Vagina (tissue), 2 donors: ENCODE data around the gene CTH.

ENCODE experiments used
- CTCF ChIP-seq, 3 experiments: fragments of 450-650 bp in 2 of 3; fragments of 200-600 bp in 1 of 3; sonication (generic) in 1 of 3; IDR thresholded peaks; one replicate each; pipeline ENCODE4 v1.5.1; 2017 to 2019; ENCODE audit warnings: antibody characterized with exemption in 3 of 3, mild to moderate bottlenecking in 2 of 3, moderate library complexity in 2 of 3
- POLR2A ChIP-seq, 2 donors: fragments of 450-650 bp; IDR thresholded peaks; one replicate each; pipeline ENCODE4 v1.6.1; 2017; ENCODE audit warnings: antibody characterized with exemption in 2 of 2, mild to moderate bottlenecking in 2 of 2, moderate library complexity in 2 of 2
- POLR2AphosphoS5 ChIP-seq, 2 donors: sonication (generic); formaldehyde crosslinking; IDR thresholded peaks; one replicate each; pipeline ENCODE4 v1.9.0; 2017; ENCODE audit warnings: antibody characterized with exemption in 2 of 2, mild to moderate bottlenecking in 2 of 2, low read depth in 1 of 2; ENCODE audit not compliant: insufficient read depth in 1 of 2

- TF ChIP-seq CTCF (IDR thresholded peaks at IDR 0.05): no peak
- no peak for TF ChIP-seq POLR2A (IDR thresholded peaks at IDR 0.05)
- no peak for TF ChIP-seq POLR2AphosphoS5 (IDR thresholded peaks at IDR 0.05; ENCODE audit: insufficient read depth in 1 of 2, low read depth in 1 of 2)
These were observed 334 bp downstream of the CTH start for GRCh38 chr1:70411360-70411844.
